Tibial nerve (tissue), 4 donors: ENCODE measurements around the gene RAE1.

Source experiments
- CTCF ChIP-seq, 5 experiments: fragments of 200-600 bp in 3 of 5; fragments of 450-650 bp in 2 of 5; sonication (generic) in 3 of 5; IDR thresholded peaks; one replicate each; pipeline ENCODE4 v1.5.1; 2016 to 2019; ENCODE audit warnings: antibody characterized with exemption in 5 of 5, mild to moderate bottlenecking in 3 of 5, moderate library complexity in 2 of 5
- EP300 ChIP-seq, 2 donors: sonication (generic); formaldehyde crosslinking; IDR thresholded peaks; one replicate each; pipeline ENCODE4 v1.6.1; 2017; ENCODE audit warnings: antibody characterized with exemption in 2 of 2, mild to moderate bottlenecking in 1 of 2

- TF ChIP-seq EP300 (IDR thresholded peaks at IDR 0.05) (no peak), CTCF (IDR thresholded peaks at IDR 0.05) (no peak)
Observed at GRCh38 chr20:57315083-57315975, 35.7 kb upstream of the RAE1 start.
